GM10847 (cell line): ENCODE measurements around the gene GSE1.

Source experiments
- POLR2A ChIP-seq: IDR thresholded peaks from 2 replicates; pipeline ENCODE4 v1.6.1; 2011; ENCODE audit not compliant: insufficient read length; ENCODE audit errors: extremely low read depth

Gene GSE1

DNA sequence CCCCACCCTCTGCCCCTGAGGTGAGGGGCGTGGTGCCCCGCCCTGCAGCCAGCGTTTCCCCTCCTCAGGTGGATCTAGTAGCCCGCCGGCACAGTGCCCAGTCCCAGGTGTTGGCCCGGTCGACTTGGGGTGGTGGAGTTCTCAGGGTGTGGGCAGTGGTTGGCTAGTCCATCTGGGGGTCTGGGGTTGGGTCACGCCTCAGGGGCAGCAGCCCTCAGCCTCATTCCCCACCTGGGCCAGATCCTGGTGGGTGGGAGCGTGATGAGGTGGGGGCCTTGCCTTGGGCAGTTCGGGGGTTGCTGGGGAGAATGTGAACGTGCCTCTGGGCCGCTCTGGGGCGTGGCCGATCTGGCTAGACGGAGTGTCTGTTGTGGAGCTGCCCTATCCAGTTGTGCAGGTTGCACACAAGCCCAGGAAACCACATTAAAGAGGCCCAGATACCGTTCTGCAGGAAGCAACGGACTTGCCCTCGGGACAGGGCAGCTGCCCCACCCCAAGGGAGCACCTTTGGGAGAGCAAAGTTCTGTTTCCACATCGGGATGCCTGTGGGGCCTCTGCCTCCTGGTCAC lies 32.0 kb downstream of the GSE1 start:
- no peak for TF ChIP-seq POLR2A

DNA sequence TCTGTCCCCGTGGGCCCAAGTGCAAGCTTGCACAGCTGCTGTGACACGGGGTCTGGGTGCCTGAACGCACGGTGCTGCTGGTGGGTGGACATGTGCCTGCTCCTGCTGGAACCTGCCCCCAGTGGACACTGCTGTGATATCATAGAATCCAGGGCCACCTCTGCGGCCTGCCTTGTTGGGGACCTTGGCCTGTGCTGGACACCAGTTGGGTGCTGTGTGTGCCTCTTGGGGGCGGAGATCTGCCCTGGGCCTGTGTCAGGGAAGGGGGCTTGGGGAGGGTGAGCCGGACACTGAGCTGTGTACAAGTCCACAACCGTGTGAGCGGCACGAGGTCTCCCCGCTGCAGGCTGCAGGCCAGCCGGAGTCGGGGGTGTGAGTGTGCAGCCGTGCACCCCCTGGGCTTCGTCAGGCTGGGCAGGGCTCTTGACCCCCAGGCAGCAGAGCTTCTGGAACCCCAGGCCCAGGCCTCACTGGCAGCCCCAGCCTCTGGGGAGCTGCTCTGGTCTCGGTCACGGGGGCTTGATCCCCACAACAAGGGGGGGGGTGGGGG lies 33.3 kb downstream of the GSE1 start:
- TF ChIP-seq POLR2A: no peak

DNA sequence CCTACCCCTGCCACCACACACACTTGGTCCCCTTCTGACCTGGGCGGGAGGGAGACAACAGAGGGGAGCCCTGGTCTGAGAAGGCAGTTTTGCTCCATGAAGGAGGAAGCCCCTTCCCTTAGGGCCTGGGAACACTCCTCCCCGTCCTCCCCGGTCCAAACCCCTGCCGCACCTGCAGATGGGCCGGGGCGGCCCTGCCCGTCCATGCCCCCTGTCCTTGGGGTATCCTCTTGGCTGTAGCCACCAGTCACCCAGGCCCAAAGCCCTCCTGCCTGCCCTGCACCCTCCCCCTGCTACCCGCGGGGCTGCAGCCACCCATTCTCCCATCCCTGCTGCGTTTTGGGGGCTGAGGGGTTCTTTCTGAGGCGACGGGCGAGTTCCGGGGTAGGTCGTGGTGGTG lies 33.9 kb downstream of the GSE1 start:
- no peak for TF ChIP-seq POLR2A

DNA sequence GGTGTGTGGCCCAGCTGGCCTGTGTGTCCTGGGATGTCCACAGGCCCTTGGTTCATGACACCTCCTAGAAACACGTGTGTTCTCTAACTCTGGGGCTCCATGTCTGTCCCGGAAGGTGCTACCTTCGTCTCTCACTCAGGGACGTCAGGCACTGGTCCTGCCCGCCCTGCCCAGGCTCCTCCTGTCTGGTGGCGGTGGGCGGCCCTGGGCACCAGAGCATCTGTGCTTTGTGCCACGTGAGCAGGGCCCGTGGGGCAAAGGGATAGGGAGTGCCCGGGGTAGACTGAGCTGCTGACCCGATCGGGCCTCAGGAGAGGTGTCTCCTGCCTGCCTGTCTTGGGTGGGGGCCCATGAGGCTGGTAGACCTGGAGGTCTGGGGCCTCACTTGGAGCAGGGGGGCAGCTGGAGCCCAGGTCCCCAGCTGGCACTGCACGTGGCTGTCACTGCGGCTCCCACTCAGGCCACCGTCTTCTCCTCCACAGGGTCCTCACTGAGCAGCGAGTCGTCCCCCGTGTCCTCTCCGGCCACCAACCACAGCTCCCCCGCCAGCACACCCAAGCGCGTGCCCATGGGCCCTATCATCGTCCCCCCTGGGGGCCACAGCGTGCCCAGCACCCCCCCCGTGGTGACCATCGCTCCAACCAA lies 35.1 kb downstream of the GSE1 start:
- TF ChIP-seq POLR2A: no peak

DNA sequence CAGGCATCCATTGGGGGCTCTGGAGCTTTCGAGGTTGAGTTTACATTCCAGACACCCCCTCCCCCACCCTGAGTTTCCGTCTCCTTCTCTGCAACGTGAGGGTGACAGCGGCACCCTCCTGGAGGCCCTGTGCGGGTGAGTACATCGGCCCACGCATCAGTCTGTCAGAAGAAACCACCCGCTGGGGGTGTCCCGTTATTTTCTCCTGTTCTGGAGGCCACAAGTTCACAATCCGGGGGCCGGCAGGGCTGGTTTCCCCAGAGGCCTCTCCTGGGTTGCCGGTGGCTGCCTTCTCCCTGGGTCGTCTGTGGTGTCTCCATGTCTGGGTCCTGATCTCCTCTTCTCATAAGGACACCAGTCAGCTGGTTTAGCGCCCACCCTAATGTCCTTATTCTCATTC lies 35.7 kb downstream of the GSE1 start:
- no peak for TF ChIP-seq POLR2A

DNA sequence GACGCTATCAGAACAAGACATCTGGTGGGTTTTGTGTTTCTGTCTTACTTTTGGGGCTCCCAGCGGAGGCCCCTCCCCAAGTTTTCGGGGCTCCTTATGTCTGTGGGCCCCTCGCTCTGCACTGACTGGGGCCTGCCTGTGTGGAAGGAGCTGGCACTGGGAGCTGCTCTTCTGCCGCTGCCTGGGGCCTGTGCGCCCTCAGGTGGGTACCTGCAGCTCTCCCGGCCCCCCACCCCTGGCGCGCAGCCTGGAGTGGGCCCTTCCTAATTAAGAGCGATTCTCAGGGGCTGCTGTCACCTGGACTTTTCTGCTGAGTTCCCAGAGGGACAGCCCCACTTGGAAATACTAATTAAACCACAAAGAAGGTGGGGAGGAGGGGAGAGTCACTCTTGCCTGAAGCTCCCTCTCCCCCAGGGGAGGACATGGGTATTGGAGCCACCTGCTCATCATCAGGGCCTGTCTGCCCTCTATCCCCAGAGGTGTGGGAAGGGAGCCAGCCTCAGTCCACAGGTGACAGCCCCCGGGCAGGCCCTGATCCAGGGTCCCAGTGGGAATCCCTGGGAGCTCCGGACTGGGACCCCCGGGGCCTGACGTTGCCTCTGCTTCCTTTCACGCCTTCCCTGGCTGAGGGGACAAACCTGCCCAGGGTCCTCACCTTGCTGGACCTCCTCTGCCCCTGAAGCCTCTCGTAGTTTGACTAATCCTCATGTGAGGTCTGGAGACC lies 36.5 kb downstream of the GSE1 start:
- TF ChIP-seq POLR2A: no peak

DNA sequence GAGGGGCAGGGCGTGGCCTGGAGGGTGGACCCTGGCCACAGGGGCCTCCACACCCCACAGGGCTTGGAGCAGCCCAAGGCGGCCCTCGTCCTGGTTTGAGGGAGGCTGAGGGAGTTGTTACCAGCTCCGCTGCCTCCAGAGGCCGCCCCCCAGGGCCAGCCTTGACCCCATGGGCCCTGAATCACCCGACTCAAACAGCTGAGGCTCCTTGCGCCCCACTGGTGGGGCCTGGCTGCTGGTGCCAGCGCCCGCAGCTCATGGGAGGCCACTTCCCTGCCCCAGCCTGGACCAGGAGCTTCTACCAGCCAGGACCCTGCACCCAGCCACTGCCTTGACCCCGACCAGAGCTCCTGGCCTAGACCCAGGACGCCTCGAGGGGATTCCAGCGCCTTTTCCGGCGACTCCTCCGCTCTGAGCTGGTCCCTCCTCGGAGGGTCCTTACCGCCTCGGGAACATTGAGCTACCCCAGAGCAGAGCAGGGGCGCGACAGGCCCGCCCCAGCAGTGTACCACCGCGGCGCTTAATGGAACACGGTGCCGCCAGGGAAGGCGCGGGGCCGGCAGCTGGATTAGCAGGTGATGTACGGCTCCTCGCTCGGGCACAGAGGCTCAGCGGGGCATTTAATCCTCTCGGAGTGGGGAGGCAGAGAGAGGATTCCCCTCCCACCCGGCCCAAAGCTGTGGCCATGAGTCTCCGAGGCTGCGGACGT lies 37.2 kb downstream of the GSE1 start:
- TF ChIP-seq POLR2A: no peak

DNA sequence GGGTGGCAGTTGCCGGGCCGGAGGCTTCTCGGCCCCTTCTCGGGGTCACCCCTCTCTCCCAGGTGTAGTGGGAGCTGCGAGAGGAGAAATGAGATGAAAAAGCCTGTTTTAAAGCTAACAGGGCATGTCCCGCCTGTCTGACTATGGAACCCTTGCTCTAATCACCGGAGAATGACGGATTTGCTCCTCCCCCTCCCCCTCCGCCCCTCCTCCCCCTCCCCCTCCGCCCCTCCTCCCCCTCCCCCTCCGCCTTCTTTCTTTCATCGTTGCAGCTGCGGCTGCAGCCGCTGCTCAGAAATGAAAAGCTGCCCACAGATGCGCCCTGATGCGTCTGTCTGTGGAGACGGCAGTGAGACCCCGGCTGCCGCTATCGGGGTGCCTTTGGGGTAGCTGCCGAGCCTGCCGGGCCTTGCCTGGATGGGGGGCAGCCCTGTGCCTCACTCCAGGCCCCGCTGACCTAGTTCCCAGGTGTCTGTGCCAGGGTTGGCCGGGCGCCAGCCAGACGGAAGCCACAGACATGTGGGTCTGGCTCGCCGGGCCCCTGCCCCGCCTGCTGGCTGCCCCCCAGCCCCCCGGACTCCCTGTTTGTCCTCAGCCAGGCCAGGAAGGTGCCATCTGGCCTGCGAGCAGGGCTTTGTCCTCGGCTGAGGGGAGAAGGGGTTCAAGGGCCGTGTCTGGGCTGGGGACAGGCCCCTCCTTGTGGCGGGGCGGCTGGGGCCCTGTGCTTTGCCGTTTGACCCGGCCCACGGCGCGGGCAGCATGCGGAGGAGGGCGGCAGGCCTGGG lies 37.9 kb downstream of the GSE1 start:
- TF ChIP-seq POLR2A: no peak

DNA sequence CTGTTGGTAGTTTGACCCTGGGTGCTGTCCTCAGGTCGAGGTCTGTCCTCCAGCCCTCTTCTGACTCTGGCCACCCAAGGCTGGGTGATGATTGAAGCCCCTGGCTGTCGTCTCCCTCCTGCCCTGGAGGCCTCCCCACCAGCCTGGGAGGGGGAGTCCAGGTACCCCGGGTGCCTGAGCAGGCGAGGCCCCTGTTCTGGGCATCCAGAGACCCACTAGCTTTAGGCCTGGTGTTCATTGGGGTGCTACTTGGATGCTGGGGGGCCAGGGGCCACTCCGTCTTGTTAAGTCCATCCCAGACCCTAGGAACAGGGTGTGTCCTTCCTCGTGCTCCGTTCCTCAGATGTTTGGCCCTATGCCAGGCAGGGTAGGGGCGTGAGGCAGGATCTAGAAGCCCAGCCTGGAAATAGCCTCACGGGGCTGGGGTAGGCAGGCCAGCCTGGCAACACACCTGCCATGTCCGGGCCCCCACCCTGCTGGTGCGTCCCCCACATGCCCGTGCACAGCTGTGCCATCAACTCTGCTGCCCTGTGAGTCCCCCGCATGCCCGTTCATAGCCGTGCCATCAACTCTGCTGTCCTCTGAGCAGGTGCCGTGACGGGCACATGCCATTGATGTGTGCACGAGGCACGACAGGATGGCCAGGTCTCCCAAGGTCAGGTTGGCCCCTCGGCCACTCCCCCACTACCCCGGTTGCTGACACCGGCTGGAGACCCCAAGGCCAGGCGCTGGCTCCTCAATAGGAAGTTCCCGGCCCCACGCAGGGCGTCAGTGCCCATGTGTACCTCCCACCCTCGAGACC lies 38.7 kb downstream of the GSE1 start:
- no peak for TF ChIP-seq POLR2A

DNA sequence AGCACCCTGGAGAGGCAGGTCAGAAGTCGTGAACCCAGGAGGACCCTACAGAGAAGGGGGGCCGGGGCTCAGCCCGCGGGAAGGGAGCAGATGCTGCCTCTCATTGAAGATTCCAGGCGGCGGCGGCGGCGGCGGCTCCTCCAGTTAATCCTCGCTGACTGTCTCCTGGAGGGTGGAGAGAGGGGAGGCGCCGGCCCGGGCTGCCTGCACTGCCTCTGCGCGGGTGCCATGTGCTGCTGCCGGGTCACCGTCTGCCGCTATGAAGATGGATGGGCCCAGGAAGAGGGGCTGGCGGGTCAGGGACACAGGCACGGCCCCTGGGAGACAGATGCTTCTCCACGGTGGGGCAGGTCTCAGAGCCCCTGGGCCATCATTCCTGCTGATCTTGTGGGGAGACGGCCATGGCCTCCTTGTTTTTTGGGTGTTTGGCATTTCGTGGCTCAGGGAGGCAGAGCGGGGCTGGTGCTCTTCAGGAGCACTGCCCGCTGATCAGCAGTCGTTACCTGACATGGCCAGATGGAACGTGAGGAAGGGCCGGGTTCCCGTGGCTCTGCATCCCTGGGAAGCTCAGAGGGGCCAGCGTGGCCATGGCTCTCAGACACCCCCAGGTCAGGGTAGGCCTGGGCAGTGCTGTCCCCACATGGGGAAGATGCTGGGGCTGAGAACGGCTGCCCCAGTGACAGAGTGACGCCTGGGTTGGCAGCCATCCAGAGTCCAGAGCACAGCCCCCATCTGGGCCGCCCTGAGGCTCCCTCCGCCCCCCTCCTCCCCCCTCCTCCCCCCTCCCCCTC lies 39.5 kb downstream of the GSE1 start:
- TF ChIP-seq POLR2A: no peak

DNA sequence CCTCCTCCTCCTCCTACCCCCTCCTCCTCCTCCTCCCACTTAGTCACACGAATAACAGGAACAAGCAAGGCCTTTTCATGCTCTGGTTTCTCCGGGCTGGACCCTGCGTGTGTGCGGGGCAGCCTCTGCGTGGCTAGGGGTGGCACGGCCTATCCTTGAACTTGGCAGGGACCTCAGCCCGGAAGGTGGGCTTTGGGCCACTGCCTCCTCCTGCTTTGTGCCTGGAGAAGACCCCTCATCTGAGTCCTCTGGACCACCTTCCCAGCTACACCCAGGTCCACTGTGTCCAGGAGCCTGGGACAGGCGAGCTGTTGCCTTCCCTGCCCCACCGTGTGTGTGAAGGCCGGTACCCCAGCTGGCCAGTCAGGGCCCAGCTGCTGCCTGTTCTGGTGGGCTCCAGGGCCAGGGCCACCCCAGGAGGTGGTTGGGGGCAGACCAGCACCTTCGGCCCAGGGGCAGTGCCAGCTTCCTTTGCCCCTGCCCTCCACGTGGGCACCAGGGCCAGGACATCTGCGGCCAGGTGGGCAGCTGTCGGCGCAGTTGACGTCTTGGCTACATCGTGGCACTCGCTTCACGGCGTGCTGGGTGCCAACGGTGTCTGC lies 40.3 kb downstream of the GSE1 start:
- no peak for TF ChIP-seq POLR2A

DNA sequence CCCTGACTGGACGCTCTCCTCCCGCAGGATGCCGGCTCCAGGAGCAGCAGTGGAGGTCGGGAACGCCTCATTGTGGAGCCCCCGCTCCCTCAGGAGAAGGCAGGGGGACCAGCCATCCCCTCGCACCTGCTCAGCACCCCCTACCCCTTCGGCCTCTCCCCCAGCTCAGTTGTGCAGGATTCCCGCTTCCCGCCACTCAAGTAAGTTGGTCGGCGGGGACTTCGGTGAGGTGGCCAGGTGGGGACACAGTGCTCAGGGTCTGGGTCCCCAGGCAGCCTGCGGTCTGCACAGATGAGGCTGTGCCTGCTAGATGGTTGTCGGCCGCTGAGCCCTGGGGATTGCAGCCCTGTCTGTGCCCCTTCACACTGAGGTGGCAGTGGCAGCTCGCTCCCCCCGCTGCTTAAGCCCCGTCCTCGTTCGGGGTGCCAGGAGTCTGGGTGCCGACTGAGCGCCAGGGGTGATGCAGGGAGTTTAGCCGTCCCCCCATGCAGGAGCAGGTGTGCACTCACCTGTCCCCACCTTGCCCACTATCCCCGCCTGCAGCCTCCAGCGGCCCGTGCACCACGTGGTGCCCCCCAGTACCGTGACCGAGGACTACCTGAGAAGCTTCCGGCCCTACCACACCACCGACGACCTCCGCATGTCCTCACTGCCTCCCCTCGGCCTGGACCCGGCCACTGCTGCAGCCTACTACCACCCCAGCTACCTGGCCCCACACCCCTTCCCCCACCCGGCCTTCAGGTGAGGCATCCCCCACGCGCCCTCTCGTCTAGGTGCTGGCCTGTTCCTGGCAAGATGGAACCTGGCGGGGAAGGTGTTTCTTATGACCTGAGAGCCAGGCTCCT lies 41.4 kb downstream of the GSE1 start:
- TF ChIP-seq POLR2A: no peak
